NB4 (cell line): ENCODE results near the gene TMEM38A.
"Not testable (repeated sequence)": the region's sequence is repeated elsewhere in the genome, so short reads cannot be mapped to it uniquely, and the experiment has no call there.

Source experiments
- DNase-seq: peaks from one replicate; pipeline ENCODE4 v3.0.0; 2010; ENCODE audit warnings: low read depth
- H3K4me3 ChIP-seq: one replicate; pipeline ENCODE4 v1.5.1; 2011; ENCODE audit warnings: mild to moderate bottlenecking, low read depth, low read length, moderate library complexity
- MYC ChIP-seq: IDR thresholded peaks from 2 replicates; pipeline ENCODE4 v1.6.1; 2011; ENCODE audit warnings: low read depth, low read length
- POLR2A ChIP-seq: IDR thresholded peaks from 2 replicates; pipeline ENCODE4 v1.6.1; 2011; ENCODE audit warnings: mild to moderate bottlenecking; ENCODE audit not compliant: insufficient read length; ENCODE audit errors: extremely low read depth
- TF ChIP-seq, protein P1 (sequence below): IDR thresholded peaks from 2 replicates; pipeline ENCODE4 v1.6.1; 2011; ENCODE audit warnings: low read depth, low read length
- TF ChIP-seq, protein P2 (sequence below): IDR thresholded peaks from one replicate; pipeline ENCODE4 v1.5.1; 2012; ENCODE audit warnings: low read depth, low read length

The TMEM38A gene

DNA sequence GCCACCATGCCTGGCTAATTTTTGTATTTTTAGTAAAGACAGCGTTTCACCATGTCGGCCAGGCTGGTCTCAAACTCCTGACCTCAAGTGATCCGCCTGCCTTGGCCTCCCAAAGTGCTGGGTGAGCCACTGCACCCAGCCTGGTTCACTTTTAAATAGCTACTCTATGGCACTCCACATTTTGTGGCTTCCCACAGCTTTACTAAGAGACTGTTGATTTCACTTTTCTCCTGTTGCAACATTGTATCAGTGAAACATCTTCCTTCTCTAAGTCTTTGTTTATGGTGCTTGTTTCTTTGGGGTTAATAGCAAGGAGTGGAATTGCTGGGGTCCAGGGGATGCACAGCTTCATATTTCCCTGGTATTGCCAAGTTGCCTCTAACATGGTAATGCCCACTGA, 12.3 kb downstream of the TMEM38A start:
- no peak for TF ChIP-seq MYC
- TF ChIP-seq, protein P1, sequence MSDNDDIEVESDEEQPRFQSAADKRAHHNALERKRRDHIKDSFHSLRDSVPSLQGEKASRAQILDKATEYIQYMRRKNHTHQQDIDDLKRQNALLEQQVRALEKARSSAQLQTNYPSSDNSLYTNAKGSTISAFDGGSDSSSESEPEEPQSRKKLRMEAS = no peak
- no peak for TF ChIP-seq POLR2A
- TF ChIP-seq, protein P2, sequence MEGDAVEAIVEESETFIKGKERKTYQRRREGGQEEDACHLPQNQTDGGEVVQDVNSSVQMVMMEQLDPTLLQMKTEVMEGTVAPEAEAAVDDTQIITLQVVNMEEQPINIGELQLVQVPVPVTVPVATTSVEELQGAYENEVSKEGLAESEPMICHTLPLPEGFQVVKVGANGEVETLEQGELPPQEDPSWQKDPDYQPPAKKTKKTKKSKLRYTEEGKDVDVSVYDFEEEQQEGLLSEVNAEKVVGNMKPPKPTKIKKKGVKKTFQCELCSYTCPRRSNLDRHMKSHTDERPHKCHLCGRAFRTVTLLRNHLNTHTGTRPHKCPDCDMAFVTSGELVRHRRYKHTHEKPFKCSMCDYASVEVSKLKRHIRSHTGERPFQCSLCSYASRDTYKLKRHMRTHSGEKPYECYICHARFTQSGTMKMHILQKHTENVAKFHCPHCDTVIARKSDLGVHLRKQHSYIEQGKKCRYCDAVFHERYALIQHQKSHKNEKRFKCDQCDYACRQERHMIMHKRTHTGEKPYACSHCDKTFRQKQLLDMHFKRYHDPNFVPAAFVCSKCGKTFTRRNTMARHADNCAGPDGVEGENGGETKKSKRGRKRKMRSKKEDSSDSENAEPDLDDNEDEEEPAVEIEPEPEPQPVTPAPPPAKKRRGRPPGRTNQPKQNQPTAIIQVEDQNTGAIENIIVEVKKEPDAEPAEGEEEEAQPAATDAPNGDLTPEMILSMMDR = no peak
- peak; percentile 43 for DNase-seq
- H3K4me3 ChIP-seq = no peak overlapping the region

DNA sequence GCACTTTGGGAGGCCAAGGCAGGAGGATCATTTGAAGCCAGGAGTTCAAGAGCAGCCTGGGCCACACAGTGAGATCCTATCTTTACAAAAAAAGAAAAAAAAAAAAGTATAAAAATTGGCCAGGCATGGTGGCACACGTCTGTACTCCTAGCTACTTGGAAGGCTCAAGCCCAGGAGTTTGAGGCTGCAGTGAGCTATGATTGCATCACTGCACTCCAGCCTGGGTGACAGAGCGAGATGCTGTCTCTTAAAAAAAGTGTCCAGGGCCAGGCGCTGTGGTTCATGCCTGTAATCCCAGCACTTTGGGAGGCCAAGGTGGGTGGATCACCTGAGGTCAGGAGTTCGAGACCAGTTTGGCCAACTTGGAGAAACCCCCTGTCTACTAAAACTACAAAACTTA, 12.9 kb downstream of the TMEM38A start:
- H3K4me3 ChIP-seq, DNase-seq: not testable (repeated sequence)

DNA sequence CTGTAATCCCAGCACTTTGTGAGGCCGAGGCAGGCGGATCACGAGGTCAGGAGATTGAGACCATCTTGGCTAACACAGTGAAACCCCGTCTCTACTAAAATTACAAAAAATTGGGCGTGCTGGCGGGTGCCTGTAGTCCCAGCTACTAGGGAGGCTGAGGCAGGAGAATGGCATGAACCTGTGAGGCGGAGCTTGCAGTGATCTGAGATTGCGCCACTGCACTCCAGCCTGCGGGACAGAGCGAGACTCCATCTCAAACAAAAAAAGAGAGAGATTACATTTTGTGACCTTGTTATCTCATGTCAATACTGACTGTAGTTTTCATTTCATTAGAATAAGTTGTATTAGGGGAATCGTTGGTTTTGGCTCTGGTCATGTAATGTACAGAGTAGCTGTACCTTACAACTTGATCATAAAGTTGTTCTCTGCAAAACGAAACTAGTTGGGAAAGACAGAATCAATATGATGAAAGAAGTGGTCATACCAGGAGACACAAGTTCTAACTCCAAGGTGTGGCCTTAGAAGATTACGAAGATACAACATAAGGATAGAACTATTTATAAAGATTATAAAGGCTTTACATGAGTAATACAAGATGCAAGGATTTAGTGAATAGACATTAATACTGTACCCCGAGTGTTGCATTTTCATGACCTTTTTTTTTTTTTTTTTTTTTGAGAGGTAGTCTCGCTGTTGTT, 15.3 kb downstream of the TMEM38A start:
- no peak for DNase-seq
- H3K4me3 ChIP-seq = no peak overlapping the region
- TF ChIP-seq, protein P1 = no peak
- TF ChIP-seq, protein P2 = no peak
- TF ChIP-seq MYC (no peak), POLR2A (no peak)

DNA sequence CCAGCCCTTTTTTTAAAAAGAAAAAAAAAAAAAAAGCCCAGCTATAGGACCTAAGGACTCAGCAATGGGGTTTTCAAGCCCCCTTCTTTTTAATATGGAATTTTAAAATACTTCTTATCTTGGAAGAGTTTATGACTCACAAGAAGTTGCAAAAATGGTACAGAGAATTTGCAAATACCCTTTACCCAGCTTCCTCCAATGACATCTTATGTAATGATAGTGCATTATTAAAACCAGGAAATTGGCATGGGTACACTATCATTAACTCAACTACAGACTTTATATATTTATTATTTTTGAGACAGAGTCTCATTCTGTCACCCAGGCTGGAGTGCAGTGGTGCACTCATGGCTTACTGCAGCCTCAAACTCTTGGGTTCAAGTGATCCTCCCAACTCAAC, 16.1 kb downstream of the TMEM38A start:
- no peak overlapping the region for H3K4me3 ChIP-seq
- DNase-seq = peak; percentile 22
- TF ChIP-seq, protein P2 = no peak
- TF ChIP-seq POLR2A = no peak
- TF ChIP-seq MYC = no peak
- TF ChIP-seq, protein P1 = no peak

DNA sequence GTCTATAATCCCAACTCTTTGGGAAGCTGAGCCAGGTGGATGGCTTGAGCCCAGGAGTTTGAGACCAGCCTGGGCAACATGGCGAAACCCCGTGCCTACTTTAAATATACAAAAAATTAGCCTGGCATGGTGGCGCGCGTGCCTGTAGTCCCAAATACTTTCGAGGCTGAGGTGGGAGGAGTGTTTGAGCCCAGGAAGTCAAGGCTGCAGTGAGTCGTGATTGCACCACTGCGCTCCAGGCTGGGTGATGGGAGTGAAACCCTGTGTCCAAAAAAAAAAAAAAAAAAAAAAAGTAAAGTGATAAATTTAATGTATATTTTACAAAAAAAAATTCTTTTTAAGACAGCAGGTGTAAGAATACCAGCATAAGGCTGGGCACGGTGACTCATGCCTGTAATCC, 17.6 kb downstream of the TMEM38A start:
- peak; percentile 58 for DNase-seq
- no peak for TF ChIP-seq POLR2A
- TF ChIP-seq, protein P2 = no peak
- no peak for TF ChIP-seq MYC
- TF ChIP-seq, protein P1 = no peak
- no peak overlapping the region for H3K4me3 ChIP-seq

DNA sequence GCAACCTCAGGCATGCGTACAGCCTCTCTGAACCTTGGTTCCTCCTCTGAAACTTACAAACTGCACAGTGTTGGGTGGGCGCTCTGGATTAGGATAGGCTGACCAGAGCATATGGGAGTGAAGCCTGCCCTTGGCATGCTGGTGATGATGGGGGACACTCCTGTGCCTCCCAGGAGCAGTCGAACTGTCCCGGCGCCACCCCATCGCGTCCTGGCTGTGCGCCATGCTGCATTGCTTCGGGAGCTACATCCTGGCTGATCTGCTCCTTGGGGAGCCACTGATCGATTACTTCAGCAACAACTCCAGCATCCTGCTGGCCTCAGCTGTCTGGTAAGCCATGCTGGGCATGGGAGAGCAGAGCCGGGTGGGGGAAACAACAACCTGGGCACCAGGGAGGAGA, 18.9 kb downstream of the TMEM38A start:
- H3K4me3 ChIP-seq = no peak overlapping the region
- no peak for DNase-seq
- TF ChIP-seq MYC (no peak), POLR2A (no peak)
- TF ChIP-seq, protein P2 = no peak
- TF ChIP-seq, protein P1 = no peak
